Bronchial epithelial cell (primary cell): ENCODE measurements around the gene SOX15. TPM values are rescaled to one million over a fixed set of nuclear protein-coding genes. Genes with fewer than 3 reads are reported as not detected.
"Not testable (repeated sequence)": the region's sequence is repeated elsewhere in the genome, so short reads cannot be mapped to it uniquely, and the experiment has no call there.

Experiments used
- DNase-seq: peaks from one replicate; pipeline ENCODE4 v3.0.0-alpha.2; 2010; ENCODE audit warnings: low read depth
- FAIRE-seq: peaks from 2 replicates; lab custom pipeline; 2011; peaks lifted over from hg19 to GRCh38; lab: Jason Lieb, UNC
- H3K27me3 ChIP-seq: 2 replicates; pipeline ENCODE4 v1.5.1; 2011; ENCODE audit warnings: low read length; ENCODE audit not compliant: control insufficient read depth, insufficient read depth
- H3K36me3 ChIP-seq: 2 replicates; pipeline ENCODE4 v1.5.1; 2011; ENCODE audit warnings: low read length; ENCODE audit not compliant: control insufficient read depth, insufficient read depth
- H3K4me3 ChIP-seq: 2 replicates; pipeline ENCODE4 v1.5.1; 2011; ENCODE audit warnings: mild to moderate bottlenecking, low read depth, low read length, control low read depth
- total RNA-seq: library from RNA; depleted of rRNA; stranded (reverse); fragments of >200 nt; gene quantifications from 2 replicates; pipeline ENCODE4 v1.2.1, GENCODE V29; 2014
- TF ChIP-seq, protein P1 (sequence below): IDR thresholded peaks from 2 replicates; pipeline ENCODE4 v1.5.1; 2011; ENCODE audit warnings: mild to moderate bottlenecking, moderate library complexity, low read length, control low read depth, inconsistent platforms; ENCODE audit not compliant: insufficient read depth, severe bottlenecking

SOX15 gene
- total RNA-seq, 1 donor from 2014 or later: 23.4 TPM

GRCh38 chr17:7613769-7614424 is 24.0 kb upstream of the SOX15 start:
- peak; percentile 41 for DNase-seq
- peak overlapping the region; percentile 91 for H3K4me3 ChIP-seq
- peaks cover 3% of the 10 kb centered on the region for H3K36me3 ChIP-seq
- no peak for FAIRE-seq
- TF ChIP-seq, protein P1, sequence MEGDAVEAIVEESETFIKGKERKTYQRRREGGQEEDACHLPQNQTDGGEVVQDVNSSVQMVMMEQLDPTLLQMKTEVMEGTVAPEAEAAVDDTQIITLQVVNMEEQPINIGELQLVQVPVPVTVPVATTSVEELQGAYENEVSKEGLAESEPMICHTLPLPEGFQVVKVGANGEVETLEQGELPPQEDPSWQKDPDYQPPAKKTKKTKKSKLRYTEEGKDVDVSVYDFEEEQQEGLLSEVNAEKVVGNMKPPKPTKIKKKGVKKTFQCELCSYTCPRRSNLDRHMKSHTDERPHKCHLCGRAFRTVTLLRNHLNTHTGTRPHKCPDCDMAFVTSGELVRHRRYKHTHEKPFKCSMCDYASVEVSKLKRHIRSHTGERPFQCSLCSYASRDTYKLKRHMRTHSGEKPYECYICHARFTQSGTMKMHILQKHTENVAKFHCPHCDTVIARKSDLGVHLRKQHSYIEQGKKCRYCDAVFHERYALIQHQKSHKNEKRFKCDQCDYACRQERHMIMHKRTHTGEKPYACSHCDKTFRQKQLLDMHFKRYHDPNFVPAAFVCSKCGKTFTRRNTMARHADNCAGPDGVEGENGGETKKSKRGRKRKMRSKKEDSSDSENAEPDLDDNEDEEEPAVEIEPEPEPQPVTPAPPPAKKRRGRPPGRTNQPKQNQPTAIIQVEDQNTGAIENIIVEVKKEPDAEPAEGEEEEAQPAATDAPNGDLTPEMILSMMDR: peak; percentile 1
- no peaks in the 10 kb centered on the region for H3K27me3 ChIP-seq

- FAIRE-seq: no peak
- no peak for DNase-seq
- no peaks in the 10 kb centered on the region for H3K27me3 ChIP-seq
- TF ChIP-seq, protein P1: no peak
- H3K4me3 ChIP-seq: no peak overlapping the region
- peaks cover 3% of the 10 kb centered on the region for H3K36me3 ChIP-seq
Measured at GRCh38 chr17:7612294-7612640, 22.4 kb upstream of the SOX15 start.

DNA sequence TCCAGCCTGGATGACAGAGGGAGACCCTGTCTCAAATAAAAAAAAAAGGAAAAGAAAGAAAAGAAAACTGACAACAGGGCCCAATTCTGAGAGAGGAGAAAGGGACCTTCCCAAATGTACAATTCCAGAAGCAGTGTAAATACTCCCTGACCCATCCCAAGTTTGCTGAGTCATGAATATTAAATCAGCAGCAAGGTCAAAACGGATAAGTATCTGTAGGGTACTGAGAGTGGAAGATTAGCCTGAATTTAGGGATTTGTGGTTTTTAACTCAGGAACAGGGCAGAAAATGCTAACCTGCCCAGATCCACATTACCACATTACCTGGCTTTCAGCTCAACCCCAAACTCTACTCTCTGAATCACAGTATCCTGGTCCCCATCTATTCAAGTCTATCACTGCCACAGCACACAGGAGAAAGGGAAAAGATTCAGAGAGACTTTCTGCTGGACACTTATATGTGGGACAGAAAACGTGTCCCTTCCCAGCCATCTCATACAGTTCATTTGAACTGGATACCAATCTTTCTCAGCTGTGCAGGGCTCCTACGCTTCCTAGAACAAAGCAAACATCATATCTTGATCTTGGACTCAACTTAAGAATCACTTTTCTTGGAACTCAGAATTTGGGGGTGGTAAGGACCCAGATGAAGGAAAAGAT is 21.9 kb upstream of the SOX15 start:
- Histone ChIP-seq H3K36me3 (peaks cover 3% of the 10 kb centered on the region), H3K27me3 (no peaks in the 10 kb centered on the region), H3K4me3 (no peak overlapping the region)
- TF ChIP-seq, protein P1: no peak
- DNase-seq (no peak), FAIRE-seq (no peak)

- no peaks in the 10 kb centered on the region for H3K27me3 ChIP-seq
- TF ChIP-seq, protein P1: no peak
- H3K36me3 ChIP-seq: peaks cover 3% of the 10 kb centered on the region
- DNase-seq (no peak), FAIRE-seq (no peak)
- H3K4me3 ChIP-seq: no peak overlapping the region
Measured at GRCh38 chr17:7610641-7611040, 20.7 kb upstream of the SOX15 start.

- no peak overlapping the region for H3K4me3 ChIP-seq
- TF ChIP-seq, protein P1: no peak
- H3K27me3 ChIP-seq: no peaks in the 10 kb centered on the region
- no peak for FAIRE-seq
- peaks cover 21% of the 10 kb centered on the region for H3K36me3 ChIP-seq
- no peak for DNase-seq
Measured at GRCh38 chr17:7606280-7606679, 16.4 kb upstream of the SOX15 start.

DNA sequence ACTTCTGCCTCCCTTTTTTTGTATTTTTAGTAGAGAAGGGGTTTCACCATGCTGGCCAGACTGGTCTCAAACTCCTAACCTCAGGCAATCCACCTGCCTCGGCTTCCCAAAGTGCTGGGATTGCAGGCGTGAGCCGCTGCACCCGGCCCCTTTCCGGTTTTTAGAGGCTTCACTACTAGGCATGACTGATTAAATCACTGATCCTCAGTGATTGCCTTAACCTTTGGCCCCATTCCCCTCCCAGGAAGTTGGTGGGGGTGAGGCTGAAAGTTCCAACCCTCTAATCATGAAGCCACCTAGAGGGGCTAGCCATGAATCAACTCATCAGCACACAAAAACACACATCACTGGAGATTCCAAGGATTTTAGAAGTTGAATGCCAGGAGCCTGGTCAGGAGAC is 7.7 kb upstream of the SOX15 start:
- H3K27me3 ChIP-seq, DNase-seq, H3K4me3 ChIP-seq: not testable (repeated sequence)
- FAIRE-seq: peak; percentile 97
- H3K36me3 ChIP-seq: peaks cover 32% of the 10 kb centered on the region
